ENCODE results near the gene BLOC1S5. TPM values are rescaled to one million over a fixed set of nuclear protein-coding genes. Genes with fewer than 3 reads are reported as not detected.

BLOC1S5 gene
- total RNA-seq, 1 experiment from 2014 or later, result 11.8 TPM

DNA sequence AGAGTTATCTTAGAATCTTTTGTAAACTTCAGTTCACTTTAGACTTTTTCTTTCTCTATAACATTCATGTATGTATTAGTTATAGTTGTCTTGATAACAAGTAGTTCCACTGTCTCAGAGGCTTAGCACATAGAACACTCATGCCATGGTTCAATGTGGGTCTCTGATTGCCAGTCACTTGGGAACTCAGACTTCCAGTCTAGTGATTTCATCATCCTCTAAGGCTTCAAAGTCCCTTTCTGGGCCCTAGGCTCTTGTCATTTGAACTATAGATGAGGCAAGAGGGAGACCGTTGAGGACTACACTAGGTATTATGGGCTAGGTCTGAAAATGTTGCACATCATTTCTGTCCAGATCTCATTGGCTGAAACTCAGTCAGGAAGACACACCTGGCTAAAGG is 46.5 kb upstream of the BLOC1S5 start:
- no peaks in the 10 kb centered on the region for H3K27me3 ChIP-seq (ENCODE audit: control insufficient read depth, insufficient read depth, low read length)
- H3K9me3 ChIP-seq (ENCODE audit: control insufficient read depth, insufficient read depth, low read depth, low read length), result no peaks in the 10 kb centered on the region
- DNase-seq (ENCODE audit: low read depth, low spot score), result no peak
- no peak for TF ChIP-seq TCF7L2 (IDR thresholded peaks at IDR 0.05; ENCODE audit: low read depth, low read length)
- H3K36me3 ChIP-seq (ENCODE audit: control insufficient read depth, insufficient read depth, low read length), result no peaks in the 10 kb centered on the region
- no TSS peak for BruUV-seq (replicated peaks)
- ChIA-PET CTCF (no interaction called here), POLR2A (interaction anchor here (0.6 kb wide), 1 partner anchor 63 kb away, joined by 5 read pairs; no protein-coding TSS in a partner anchor)
- H3K27ac ChIP-seq (ENCODE audit: low read length), result no peak overlapping the region
- intact Hi-C loops (cut with micrococcal nuclease; ENCODE audit: unreplicated experiment), result no loop called here
- in situ Hi-C loops (cut with HindIII; ENCODE audit: low pct_unique_long_range_greater_than_20kb, low sequenced_read_pairs), result no loop called here
- no peak overlapping the region for H3K4me3 ChIP-seq (ENCODE audit: low read depth in 2 of 2, low read length in 2 of 2)
- ATAC-seq, result no peak
- H3K4me1 ChIP-seq (ENCODE audit: control insufficient read depth, insufficient read depth, low read length), result peaks cover 9% of the 10 kb centered on the region; the same call in 1 of the 2 replicates

DNA sequence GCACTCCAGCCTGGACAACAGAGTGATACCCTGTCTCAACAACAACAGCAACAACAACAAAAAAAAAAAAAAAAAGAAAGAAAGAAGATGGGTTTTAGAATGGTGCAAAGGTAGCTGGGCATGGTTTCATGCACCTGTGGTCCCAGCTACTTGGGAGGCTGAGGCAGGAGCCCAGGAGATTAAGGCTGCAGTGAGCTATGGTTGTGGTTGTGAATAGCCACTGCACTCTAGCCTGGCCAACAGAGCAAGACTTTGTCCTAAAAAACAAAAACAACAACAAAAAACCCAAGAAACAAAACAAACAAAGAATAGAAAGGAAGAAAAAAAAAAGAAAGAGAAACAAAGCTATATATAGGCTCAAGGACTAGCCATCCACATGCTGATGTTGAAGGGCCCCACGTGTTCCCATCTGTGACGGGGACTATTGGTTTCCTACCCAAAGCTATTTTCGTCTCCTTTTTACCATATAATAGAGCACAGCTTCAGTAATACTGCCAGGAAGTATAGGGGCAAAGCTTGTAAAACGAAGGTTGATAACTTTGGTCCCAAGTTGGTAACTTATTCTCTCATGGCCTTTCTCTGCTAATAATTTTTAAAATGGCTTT is 46.0 kb upstream of the BLOC1S5 start:
- Histone ChIP-seq H3K27ac (ENCODE audit: low read length) (no peak overlapping the region), H3K36me3 (ENCODE audit: control insufficient read depth, insufficient read depth, low read length) (no peaks in the 10 kb centered on the region), H3K9me3 (ENCODE audit: control insufficient read depth, insufficient read depth, low read depth, low read length) (no peaks in the 10 kb centered on the region), H3K27me3 (ENCODE audit: control insufficient read depth, insufficient read depth, low read length) (no peaks in the 10 kb centered on the region), H3K4me3 (ENCODE audit: low read depth in 2 of 2, low read length in 2 of 2) (no peak overlapping the region), H3K4me1 (ENCODE audit: control insufficient read depth, insufficient read depth, low read length) (peaks cover 9% of the 10 kb centered on the region; the same call in 1 of the 2 replicates)
- intact Hi-C loops (cut with micrococcal nuclease; ENCODE audit: unreplicated experiment) (no loop called here), in situ Hi-C loops (cut with HindIII; ENCODE audit: low pct_unique_long_range_greater_than_20kb, low sequenced_read_pairs) (no loop called here)
- TF ChIP-seq REST (IDR thresholded peaks at IDR 0.05; ENCODE audit: insufficient read depth in 1 of 2, low read depth in 2 of 2, low read length in 1 of 2) (no peak), POLR2AphosphoS5 (IDR thresholded peaks at IDR 0.05; ENCODE audit: low read depth, low read length) (no peak), CTCF (IDR thresholded peaks at IDR 0.05) (no peak), TCF7L2 (IDR thresholded peaks at IDR 0.05; ENCODE audit: low read depth, low read length) (no peak), SIN3A (IDR thresholded peaks at IDR 0.05; ENCODE audit: borderline replicate concordance, insufficient read depth, low read depth, low read length) (no peak)
- ATAC-seq (no peak), DNase-seq (ENCODE audit: low read depth, low spot score) (no peak)
- CTCF ChIA-PET, result interaction anchor here (0.6 kb wide), 1 partner anchor 21 kb away, joined by 3 read pairs; no protein-coding TSS in a partner anchor
- no TSS peak for BruUV-seq (replicated peaks)
- POLR2A ChIA-PET, result interaction anchor here (0.6 kb wide), 1 partner anchor 63 kb away, joined by 5 read pairs; no protein-coding TSS in a partner anchor
